22Rv1 (cell line): Measurements from ENCODE around the gene COL25A1.

Experiments
- H3K27ac ChIP-seq: fragments of 450-650 bp; 2 replicates; pipeline ENCODE4 v1.5.1; 2017
- CTCF ChIP-seq: fragments of 450-650 bp; IDR thresholded peaks from 2 replicates; pipeline ENCODE4 v1.5.1; 2017; ENCODE audit warnings: mild to moderate bottlenecking
- ZFX ChIP-seq: fragments of 450-650 bp; IDR thresholded peaks from 2 replicates; pipeline ENCODE4 v1.6.1; 2017; ENCODE audit warnings: antibody characterized with exemption, borderline replicate concordance

Gene COL25A1

GRCh38 chr4:109174224-109174953 is 128.1 kb downstream of the COL25A1 start:
- TF ChIP-seq ZFX: no peak
- TF ChIP-seq CTCF: no peak
- H3K27ac ChIP-seq: no peak overlapping the region

DNA sequence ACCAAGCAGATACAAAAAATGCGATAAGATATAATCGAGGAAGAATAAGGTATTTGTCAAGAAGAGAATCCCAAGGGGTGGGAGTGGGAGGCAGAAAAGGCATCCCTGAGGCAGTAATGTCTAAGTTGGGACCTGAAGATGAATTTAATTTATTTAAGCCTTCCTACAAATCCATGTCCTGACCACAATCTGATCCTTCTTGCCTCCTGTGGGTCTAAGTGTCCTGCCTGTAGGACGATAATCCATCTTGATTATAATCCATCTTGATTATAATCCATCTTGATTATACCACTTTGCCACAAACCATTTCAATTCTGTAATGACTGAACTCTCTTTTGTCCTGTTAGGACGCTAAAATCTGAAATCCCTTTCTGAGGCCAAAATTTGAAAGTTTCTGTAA is 130.2 kb downstream of the COL25A1 start:
- TF ChIP-seq CTCF: no peak
- TF ChIP-seq ZFX: no peak
- no peak overlapping the region for H3K27ac ChIP-seq

DNA sequence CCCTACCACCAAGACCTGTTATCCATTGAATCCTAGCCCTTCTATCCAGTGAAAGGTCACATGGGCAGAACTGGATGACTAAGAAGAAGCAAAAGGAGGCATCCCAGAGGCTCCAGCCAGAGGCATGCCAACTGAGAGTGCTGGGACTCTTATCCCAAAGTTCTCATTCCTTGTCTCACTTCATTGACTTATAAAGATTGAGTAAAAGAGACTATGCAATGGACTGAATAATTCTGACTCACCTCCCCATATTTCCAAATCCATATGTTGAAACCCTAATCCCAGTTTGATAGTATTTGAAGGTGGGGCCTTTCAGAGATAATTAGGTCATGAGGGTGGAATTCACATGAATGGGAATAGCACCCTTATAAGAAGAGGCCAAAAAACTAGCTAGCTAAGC is 131.4 kb downstream of the COL25A1 start:
- H3K27ac ChIP-seq: no peak overlapping the region
- TF ChIP-seq ZFX (no peak), CTCF (no peak)

DNA sequence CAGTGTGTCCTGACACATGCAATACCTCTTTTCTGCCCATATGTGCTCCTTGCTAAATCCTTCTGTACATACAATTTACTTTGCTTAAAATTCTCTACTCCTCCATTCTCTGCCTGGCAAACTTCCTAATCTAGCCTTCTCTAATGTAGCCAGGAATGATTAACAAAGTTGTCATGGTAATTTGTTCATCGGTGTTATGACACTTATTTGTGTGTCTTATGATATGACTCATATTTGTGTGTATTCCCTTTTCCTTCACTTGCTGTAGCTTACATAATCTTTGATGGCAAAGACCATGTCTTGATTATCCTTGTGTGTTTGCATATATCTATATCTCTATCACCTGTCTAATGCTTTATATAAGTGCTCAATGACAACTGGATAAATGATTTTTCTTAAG is 133.3 kb downstream of the COL25A1 start:
- no peak for TF ChIP-seq ZFX
- no peak for TF ChIP-seq CTCF
- H3K27ac ChIP-seq: no peak overlapping the region

DNA sequence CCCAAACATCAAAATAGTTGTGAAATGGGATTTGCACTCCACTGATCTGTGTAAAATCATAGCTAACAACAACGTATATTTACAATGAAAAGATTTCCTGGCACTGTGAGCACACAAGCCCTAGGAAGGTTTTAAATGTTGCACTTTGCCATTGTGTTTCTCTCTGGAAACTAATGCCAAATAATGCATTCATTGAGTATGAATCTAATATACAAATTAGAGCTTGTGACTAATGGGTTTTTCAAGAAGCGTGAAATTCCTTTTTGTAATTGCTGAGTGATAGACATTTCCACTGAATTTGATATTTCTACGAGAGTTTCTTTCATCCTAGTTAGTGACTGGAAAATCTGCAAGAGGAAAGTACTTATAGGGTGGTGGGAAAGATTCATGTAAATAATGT is 135.9 kb downstream of the COL25A1 start:
- no peak overlapping the region for H3K27ac ChIP-seq
- no peak for TF ChIP-seq ZFX

DNA sequence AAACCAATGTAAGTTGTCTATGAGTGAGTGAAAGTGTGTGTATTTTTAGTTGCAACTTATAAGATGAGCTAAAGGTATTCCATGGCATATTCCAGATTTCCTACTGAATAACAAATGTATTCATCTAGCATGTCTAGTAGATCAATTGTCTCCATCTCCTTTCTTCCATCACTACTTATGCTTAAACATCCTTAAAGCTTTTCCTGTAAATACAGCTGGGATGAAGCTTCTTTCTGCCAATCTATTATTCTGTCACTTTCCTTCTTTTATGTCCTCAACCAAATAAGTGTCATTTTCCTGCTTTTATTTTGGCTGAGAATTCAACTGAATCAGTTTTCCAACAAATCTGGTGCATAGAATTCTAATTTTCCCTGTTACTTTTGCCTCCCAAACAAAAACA is 136.3 kb downstream of the COL25A1 start:
- TF ChIP-seq CTCF: no peak
- H3K27ac ChIP-seq: no peak overlapping the region

DNA sequence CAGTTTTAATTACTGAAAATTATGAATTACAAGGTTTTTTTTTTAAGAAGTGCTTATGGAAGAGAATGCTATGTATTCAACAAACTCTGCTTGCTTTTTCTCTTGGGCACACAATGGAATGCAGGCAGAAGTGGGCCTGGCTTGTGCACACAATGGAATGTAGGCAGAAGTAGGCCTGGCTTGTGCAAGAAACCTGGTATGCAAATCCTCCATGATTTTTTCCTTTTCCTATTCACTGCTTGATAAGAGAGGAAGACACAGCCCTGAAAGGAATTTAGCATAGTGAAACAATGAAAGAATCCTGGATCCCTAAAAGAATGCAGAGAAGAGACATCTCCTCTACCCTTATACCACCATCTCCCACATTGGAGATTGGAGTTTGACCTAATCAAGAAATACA is 138.4 kb downstream of the COL25A1 start:
- H3K27ac ChIP-seq: no peak overlapping the region
- no peak for TF ChIP-seq CTCF
- TF ChIP-seq ZFX: no peak

- no peak for TF ChIP-seq ZFX
- no peak for TF ChIP-seq CTCF
- H3K27ac ChIP-seq: no peak overlapping the region
Measured at GRCh38 chr4:109163493-109163892, 139.0 kb downstream of the COL25A1 start.
